Measurements from ENCODE around the gene CNTD1.

The CNTD1 gene

GRCh38 chr17:42779936-42780850, 18.5 kb upstream of the CNTD1 start, which contains the start of gene WNK4:
Gene WNK4 (plus strand): TSS chr17:42780610. CDS start chr17:42780699, 89 bp downstream.
- peak; percentile 65 for DNase-seq

GRCh38 chr17:42780851-42781638, 17.6 kb upstream of the CNTD1 start:
- DNase-seq, result no peak

- DNase-seq, result no peak
Measured at GRCh38 chr17:42781639-42782165, 17.0 kb upstream of the CNTD1 start.

GRCh38 chr17:42782166-42783061, 16.2 kb upstream of the CNTD1 start:
- no peak for DNase-seq

- no peak for DNase-seq
Measured at GRCh38 chr17:42783062-42783790, 15.4 kb upstream of the CNTD1 start.

- no peak for DNase-seq
Measured at GRCh38 chr17:42783791-42784138, 14.9 kb upstream of the CNTD1 start.

GRCh38 chr17:42784409-42784808, 14.3 kb upstream of the CNTD1 start:
- DNase-seq, result no peak

GRCh38 chr17:42784811-42785592, 13.7 kb upstream of the CNTD1 start:
- peak; percentile 61 for DNase-seq

GRCh38 chr17:42787266-42787665, 11.4 kb upstream of the CNTD1 start:
- no peak for DNase-seq

GRCh38 chr17:42791948-42792347, 6.7 kb upstream of the CNTD1 start:
- DNase-seq, result no peak

GRCh38 chr17:42792545-42792944, 6.1 kb upstream of the CNTD1 start:
- DNase-seq, result no peak

- no peak for DNase-seq
Measured at GRCh38 chr17:42795061-42795460, 3.6 kb upstream of the CNTD1 start.

GRCh38 chr17:42795465-42795864, 3.2 kb upstream of the CNTD1 start:
- no peak for DNase-seq

GRCh38 chr17:42796066-42796758, 2.4 kb upstream of the CNTD1 start:
- DNase-seq, result no peak

GRCh38 chr17:42797067-42798007, 1.3 kb upstream of the CNTD1 start:
- peak; percentile 9 for DNase-seq

GRCh38 chr17:42798011-42798382, 664 bp upstream of the CNTD1 start:
- no peak for DNase-seq

GRCh38 chr17:42803074-42803883, 4.6 kb downstream of the CNTD1 start:
- DNase-seq, result peak; percentile 87

GRCh38 chr17:42804918-42805367, 6.3 kb downstream of the CNTD1 start:
- DNase-seq, result peak; percentile 95
